ENCODE results near the gene CRADD. TPM values are rescaled to one million over a fixed set of nuclear protein-coding genes. Genes with fewer than 3 reads are reported as not detected.

The CRADD gene
- total RNA-seq, 2 donors from 2014 or later = 27.2 to 75.2 TPM

DNA sequence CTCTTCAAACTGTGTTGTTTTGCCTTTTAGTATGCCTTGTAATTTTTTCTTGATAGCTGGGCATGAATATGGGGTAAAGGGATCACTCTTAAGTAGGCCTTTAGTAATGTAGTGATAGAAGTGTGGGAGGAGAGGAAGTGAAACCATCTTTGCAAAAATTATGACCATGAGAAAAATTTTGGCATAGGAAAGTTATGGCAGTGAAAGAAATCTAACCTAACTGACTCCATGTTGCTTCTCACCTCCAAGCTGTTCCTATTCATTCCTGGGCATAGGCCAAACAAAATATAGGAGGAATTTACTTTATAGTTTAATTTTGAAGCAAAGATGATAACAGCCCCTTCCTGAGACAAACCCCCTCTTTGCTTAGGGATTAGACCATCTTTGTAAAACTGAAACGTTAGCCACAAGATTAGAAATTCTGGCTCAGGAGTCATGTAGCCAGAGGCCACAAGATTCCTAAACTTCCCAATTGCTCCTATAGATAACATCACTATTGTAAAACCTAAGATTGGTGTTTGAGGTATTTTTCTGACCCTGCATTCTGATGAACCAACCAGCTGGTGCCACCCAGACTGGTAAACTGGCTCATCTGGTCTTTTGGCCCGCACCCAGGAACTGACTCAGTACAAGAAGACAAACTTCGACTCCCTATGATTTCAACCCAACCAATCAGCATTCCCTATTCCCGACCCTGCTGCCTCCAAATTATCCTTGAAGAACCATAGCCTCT lies 45.8 kb downstream of the CRADD start:
- H3K4me3 ChIP-seq = no peak overlapping the region
- H3K36me3 ChIP-seq (replicated peaks in 1 of 2; ENCODE audit: insufficient read depth in 1 of 2, low read depth in 2 of 2) = no peaks in the 10 kb centered on the region
- no peak for TF ChIP-seq POLR2A (IDR thresholded peaks at IDR 0.05)
- TF ChIP-seq, protein P1, sequence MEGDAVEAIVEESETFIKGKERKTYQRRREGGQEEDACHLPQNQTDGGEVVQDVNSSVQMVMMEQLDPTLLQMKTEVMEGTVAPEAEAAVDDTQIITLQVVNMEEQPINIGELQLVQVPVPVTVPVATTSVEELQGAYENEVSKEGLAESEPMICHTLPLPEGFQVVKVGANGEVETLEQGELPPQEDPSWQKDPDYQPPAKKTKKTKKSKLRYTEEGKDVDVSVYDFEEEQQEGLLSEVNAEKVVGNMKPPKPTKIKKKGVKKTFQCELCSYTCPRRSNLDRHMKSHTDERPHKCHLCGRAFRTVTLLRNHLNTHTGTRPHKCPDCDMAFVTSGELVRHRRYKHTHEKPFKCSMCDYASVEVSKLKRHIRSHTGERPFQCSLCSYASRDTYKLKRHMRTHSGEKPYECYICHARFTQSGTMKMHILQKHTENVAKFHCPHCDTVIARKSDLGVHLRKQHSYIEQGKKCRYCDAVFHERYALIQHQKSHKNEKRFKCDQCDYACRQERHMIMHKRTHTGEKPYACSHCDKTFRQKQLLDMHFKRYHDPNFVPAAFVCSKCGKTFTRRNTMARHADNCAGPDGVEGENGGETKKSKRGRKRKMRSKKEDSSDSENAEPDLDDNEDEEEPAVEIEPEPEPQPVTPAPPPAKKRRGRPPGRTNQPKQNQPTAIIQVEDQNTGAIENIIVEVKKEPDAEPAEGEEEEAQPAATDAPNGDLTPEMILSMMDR (IDR thresholded peaks at IDR 0.05) = no peak
- no peaks in the 10 kb centered on the region for H3K9me3 ChIP-seq
- 59 to 61% methylated on average over 4 of the region's 4 CpGs for WGBS, 2 donors
- H3K27ac ChIP-seq = no peak overlapping the region
- intact Hi-C loops (cut with DNase I) = no loop called here
- DNase-seq = peak; percentile 27 to 82 (median 70)
- H3K4me1 ChIP-seq = peaks cover 18% of the 10 kb centered on the region
- no peaks in the 10 kb centered on the region for H3K27me3 ChIP-seq
- peak; percentile 61 for ATAC-seq

DNA sequence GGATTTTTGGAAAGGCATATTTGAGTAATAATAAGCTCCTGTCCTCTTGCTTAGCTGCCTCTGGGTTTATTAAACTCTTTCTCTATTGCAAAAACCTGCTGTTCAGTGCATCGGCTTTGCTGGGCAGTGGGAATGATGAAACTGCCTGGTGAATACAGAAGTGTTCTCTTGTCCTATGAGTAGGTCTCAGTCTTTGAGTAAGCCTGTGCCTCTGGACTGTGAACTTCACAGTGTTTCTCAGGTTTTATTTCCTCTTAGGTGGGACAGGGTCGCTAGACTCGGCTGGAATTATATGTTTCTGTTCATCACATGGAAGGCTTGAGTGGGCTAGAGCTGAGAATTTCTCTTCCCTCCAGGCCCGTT lies 46.4 kb downstream of the CRADD start:
- intact Hi-C loops (cut with DNase I) = no loop called here
- Histone ChIP-seq H3K36me3 (replicated peaks in 1 of 2; ENCODE audit: insufficient read depth in 1 of 2, low read depth in 2 of 2) (no peaks in the 10 kb centered on the region), H3K9me3 (no peaks in the 10 kb centered on the region), H3K27ac (no peak overlapping the region), H3K27me3 (no peaks in the 10 kb centered on the region), H3K4me1 (peaks cover 21% of the 10 kb centered on the region), H3K4me3 (no peak overlapping the region)
- ATAC-seq (peak; percentile 17), DNase-seq (no peak)
- 94 to 98% methylated on average over 4 of the region's 4 CpGs for WGBS, 2 donors
- TF ChIP-seq, protein P1 (IDR thresholded peaks at IDR 0.05) = no peak
- no peak for TF ChIP-seq POLR2A (IDR thresholded peaks at IDR 0.05)

DNA sequence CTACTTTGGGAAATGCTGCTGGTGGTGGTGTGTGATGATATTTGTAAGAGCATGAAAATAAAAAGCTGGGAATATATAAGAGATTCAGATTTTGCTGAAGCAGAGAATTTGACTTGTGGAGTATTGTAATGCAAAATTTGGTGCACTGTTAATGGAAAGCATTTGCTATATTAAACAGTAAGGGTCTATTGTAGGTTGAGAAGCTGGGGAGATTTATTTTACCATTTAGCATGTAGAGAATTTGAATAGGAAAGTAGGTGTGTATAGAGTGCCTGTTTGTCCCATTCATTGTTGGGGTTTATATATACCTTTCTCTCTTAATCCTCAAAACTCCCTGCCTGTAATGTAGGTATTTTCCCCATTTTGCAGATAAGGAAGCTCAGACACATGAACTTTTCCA lies 48.4 kb downstream of the CRADD start:
- Histone ChIP-seq H3K27me3 (no peaks in the 10 kb centered on the region), H3K4me3 (no peak overlapping the region), H3K36me3 (replicated peaks in 1 of 2; ENCODE audit: insufficient read depth in 1 of 2, low read depth in 2 of 2) (no peaks in the 10 kb centered on the region), H3K27ac (no peak overlapping the region), H3K9me3 (no peaks in the 10 kb centered on the region), H3K4me1 (peaks cover 31% of the 10 kb centered on the region)
- DNase-seq (no peak), ATAC-seq (no peak)
- TF ChIP-seq, protein P1 (IDR thresholded peaks at IDR 0.05) = no peak
- no peak for TF ChIP-seq POLR2A (IDR thresholded peaks at IDR 0.05)
- intact Hi-C loops (cut with DNase I) = no loop called here

DNA sequence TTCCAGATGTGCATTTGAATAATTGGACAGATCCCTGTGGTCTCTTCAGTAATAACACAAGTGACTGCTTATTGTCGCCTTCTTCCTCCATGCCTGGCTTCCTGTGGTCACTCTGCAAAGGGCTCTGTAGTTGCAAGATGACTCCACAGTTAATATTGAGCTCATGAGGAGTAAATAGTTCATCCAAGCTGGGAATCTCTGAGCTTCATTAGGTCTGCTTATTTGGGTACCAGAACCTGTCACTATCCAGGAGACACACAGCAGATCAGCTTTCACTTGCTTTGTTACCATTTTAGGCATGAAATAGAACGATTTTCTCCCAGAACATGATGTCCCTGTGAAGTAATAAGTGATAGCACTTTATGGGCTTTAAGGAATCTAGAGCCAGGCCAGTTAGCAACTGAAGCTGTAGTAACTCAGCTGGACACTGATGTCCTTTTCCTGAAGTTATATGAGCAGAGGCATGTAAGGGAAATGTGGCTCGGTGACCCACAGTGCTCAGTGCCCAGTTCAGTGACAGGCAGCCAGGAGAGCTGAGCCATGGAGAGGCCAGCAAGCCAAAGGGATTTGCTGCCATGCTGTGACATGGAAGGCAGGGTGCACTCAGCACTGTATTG lies 50.1 kb downstream of the CRADD start:
- intact Hi-C loops (cut with DNase I) = no loop called here
- ATAC-seq (peak; percentile 57), DNase-seq (peak in 2 of 4 donors; percentile 5 to 42)
- Histone ChIP-seq H3K36me3 (replicated peaks in 1 of 2; ENCODE audit: insufficient read depth in 1 of 2, low read depth in 2 of 2) (no peaks in the 10 kb centered on the region), H3K27me3 (no peaks in the 10 kb centered on the region), H3K9me3 (no peaks in the 10 kb centered on the region), H3K4me3 (no peak overlapping the region), H3K4me1 (peaks cover 31% of the 10 kb centered on the region), H3K27ac (peak overlapping the region in 2 of 4 donors; percentile 5 to 36)
- 43 to 52% methylated on average over 3 of the region's 3 CpGs for WGBS, 2 donors
- TF ChIP-seq POLR2A (IDR thresholded peaks at IDR 0.05) = no peak
- TF ChIP-seq, protein P1 (IDR thresholded peaks at IDR 0.05) = peak in 1 of 7 experiments; percentile 4

Data from body of pancreas (tissue), 4 donors.